HepG2 (cell line): ENCODE results near the gene ZNF526. TPM values are rescaled to one million over a fixed set of nuclear protein-coding genes. Genes with fewer than 3 reads are reported as not detected.

Experiments used
- ARNT2 ChIP-seq: sonication (generic); formaldehyde crosslinking; IDR thresholded peaks from 2 replicates; pipeline ENCODE4 v1.8.0; 2022; ENCODE audit warnings: mild to moderate bottlenecking, low read depth, missing genetic modification reagents, moderate library complexity
- HMG20A ChIP-seq: IDR thresholded peaks from 2 replicates; pipeline ENCODE4 v1.6.1; 2016; ENCODE audit warnings: borderline replicate concordance
- JUND ChIP-seq: sonication (generic); formaldehyde crosslinking; IDR thresholded peaks from 2 replicates; pipeline ENCODE4 v1.8.0; 2022; ENCODE audit warnings: mild to moderate bottlenecking, missing genetic modification reagents
- KLF12 ChIP-seq: sonication (generic); formaldehyde crosslinking; IDR thresholded peaks from 2 replicates; pipeline ENCODE4 v1.4.0; 2020; ENCODE audit warnings: missing genetic modification reagents, borderline replicate concordance
- MBNL3 ChIP-seq: fragments of 250-450 bp; sonication (Bioruptor Pico); conservative IDR thresholded peaks from 2 replicates; pipeline ENCODE4 v1.8.0; 2022; ENCODE audit warnings: mild to moderate bottlenecking, inconsistent platforms
- PBX3 ChIP-seq: sonication (generic); formaldehyde crosslinking; IDR thresholded peaks from 2 replicates; pipeline ENCODE4 v1.8.1; 2023; ENCODE audit warnings: missing genetic modification reagents, inconsistent platforms, borderline replicate concordance
- RBM22 ChIP-seq: fragments of 200-400 bp; formaldehyde crosslinking; optimal IDR thresholded peaks from 2 replicates; pipeline ENCODE3; 2017; ENCODE audit warnings: mild to moderate bottlenecking, low read length, moderate library complexity
- SIN3B ChIP-seq: fragments of 150-350 bp; IDR thresholded peaks from 2 replicates; pipeline ENCODE4 v1.6.1; 2014; ENCODE audit warnings: low read length
- THAP8 ChIP-seq: sonication (generic); formaldehyde crosslinking; IDR thresholded peaks from 2 replicates; pipeline ENCODE4 v1.5.1; 2020; ENCODE audit warnings: missing genetic modification reagents, mild to moderate bottlenecking, borderline replicate concordance
- ZNF274 ChIP-seq: sonication (generic); formaldehyde crosslinking; IDR thresholded peaks from 2 replicates; pipeline ENCODE4 v1.5.1; 2020; ENCODE audit warnings: mild to moderate bottlenecking, missing genetic modification reagents
- ZNF354B ChIP-seq: sonication (generic); formaldehyde crosslinking; IDR thresholded peaks from 2 replicates; pipeline ENCODE4 v1.8.0; 2022; ENCODE audit warnings: mild to moderate bottlenecking, missing genetic modification reagents
- ZNF512B ChIP-seq: sonication (generic); formaldehyde crosslinking; IDR thresholded peaks from 2 replicates; pipeline ENCODE4 v1.5.1; 2020; ENCODE audit warnings: missing genetic modification reagents, mild to moderate bottlenecking, borderline replicate concordance
- ZNF574 ChIP-seq: sonication (generic); formaldehyde crosslinking; IDR thresholded peaks from 2 replicates; pipeline ENCODE4 v1.4.0; 2020; ENCODE audit warnings: missing genetic modification reagents
- ZNF598 ChIP-seq: sonication (generic); formaldehyde crosslinking; IDR thresholded peaks from 2 replicates; pipeline ENCODE4 v1.5.1; 2020; ENCODE audit warnings: mild to moderate bottlenecking, missing genetic modification reagents, borderline replicate concordance
- ZNF710 ChIP-seq: sonication (generic); formaldehyde crosslinking; IDR thresholded peaks from 2 replicates; pipeline ENCODE4 v1.5.0; 2020; ENCODE audit warnings: mild to moderate bottlenecking, missing genetic modification reagents, borderline replicate concordance
- polyA plus RNA-seq, 8 experiments: library from polyadenylated mRNA; depleted of rRNA in 3 of 8; stranded (reverse) in 7 of 8; unstranded in 1 of 8; fragments of >200 nt; fragmentation: Illumina TruSeq in 4 of 8; extraction: Trizol in 4 of 8; gene quantifications; 2 replicates each; pipeline versions ENCODE4 v1.2.1 to v1.2.3, GENCODE V29; 2011 to 2016; ENCODE audit warnings: low read depth in 4 of 8, missing spikeins in 1 of 8, mixed read lengths in 1 of 8; ENCODE audit not compliant: insufficient read depth in 1 of 8
- total RNA-seq, 5 experiments: library from RNA; depleted of rRNA; stranded (reverse); fragments of >200 nt; fragmentation: Illumina TruSeq; extraction: Trizol; gene quantifications; 2 replicates each; pipeline ENCODE4 v1.2.3, GENCODE V29; 2016; ENCODE audit warnings: low read depth in 1 of 5
- TF ChIP-seq, protein P1 (sequence below): sonication (generic); formaldehyde crosslinking; IDR thresholded peaks from 2 replicates; pipeline ENCODE4 v1.4.0; 2020; ENCODE audit warnings: missing genetic modification reagents

ZNF526 gene
- total and polyA plus RNA-seq, 2 of the 13 experiments (the other 11 are each of a cell fraction or from before 2014, with no cell fraction given) = 3.3 to 8.4 TPM

DNA sequence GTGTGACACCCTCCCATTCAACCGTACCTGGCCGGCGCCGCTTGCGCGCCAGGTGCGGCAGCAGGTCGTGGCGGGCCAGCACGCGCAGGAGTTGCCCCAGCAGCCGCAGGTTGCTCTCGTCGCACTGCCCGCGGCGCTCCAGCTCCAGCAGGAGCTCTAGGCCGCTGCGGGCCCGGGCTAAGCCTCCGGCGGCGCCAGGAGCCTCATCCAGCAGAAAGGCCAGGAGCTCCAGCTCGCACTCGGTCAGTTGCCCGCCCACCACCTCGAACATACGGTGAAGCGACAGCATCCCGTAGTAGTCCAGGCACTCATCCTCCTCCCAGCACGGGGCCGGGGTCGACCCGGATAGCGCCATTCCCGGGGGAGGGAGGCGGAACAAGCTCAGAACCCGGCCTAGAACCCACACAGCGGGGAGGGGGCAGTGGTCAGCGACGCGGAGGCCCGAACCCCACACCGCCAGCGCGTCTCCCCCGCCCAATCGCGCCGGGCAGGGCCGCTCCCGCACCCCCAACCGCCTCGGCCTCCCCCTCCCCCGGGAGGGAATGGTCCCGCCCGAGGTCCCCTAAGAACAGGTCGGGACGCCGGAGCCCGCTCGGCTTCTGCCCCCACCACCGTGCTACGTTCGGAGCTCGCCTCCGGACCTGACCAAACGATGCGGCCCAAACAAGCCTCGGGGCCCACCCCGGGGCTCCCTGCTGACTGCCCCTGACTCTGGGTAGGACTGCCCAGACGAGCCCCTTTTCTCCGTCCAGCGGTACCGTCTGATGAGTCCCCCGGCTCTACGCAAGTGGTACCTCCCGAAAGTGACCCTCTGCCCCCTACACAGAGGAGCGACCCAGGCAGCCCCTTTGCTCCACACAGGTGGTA is 3.2 kb upstream of the ZNF526 start (continued):
- TF ChIP-seq, protein P1, sequence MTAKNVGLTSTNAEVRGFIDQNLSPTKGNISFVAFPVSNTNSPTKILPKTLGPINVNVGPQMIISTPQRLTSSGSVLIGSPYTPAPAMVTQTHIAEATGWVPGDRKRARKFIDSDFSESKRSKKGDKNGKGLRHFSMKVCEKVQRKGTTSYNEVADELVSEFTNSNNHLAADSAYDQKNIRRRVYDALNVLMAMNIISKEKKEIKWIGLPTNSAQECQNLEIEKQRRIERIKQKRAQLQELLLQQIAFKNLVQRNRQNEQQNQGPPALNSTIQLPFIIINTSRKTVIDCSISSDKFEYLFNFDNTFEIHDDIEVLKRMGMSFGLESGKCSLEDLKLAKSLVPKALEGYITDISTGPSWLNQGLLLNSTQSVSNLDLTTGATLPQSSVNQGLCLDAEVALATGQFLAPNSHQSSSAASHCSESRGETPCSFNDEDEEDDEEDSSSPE (CRISPR knock-in tag) = 0 out of 2 replicates have a peak, but pooled peaks have one; percentile 21
- no peak for TF ChIP-seq JUND (CRISPR knock-in tag)
- no peak for TF ChIP-seq ZNF512B (CRISPR knock-in tag)
- peak; percentile 22; the same call in 1 of the 2 replicates for TF ChIP-seq ZNF710 (CRISPR knock-in tag)
- TF ChIP-seq KLF12 = no peak
- no peak; the same call in 1 of the 2 replicates for TF ChIP-seq ARNT2 (CRISPR knock-in tag)
- 0 out of 2 replicates have a peak, but pooled peaks have one; percentile 33 for TF ChIP-seq ZNF574 (CRISPR knock-in tag)
- TF ChIP-seq THAP8 = no peak
- no peak for TF ChIP-seq HMG20A (CRISPR knock-in tag)
- TF ChIP-seq SIN3B = no peak
- no peak for TF ChIP-seq MBNL3 (CRISPR knock-in tag)
- TF ChIP-seq PBX3 (CRISPR knock-in tag) = no peak
- no peak for TF ChIP-seq RBM22
- TF ChIP-seq ZNF598 (CRISPR knock-in tag) = no peak
- TF ChIP-seq ZNF274 (CRISPR knock-in tag) = no peak
- TF ChIP-seq ZNF354B (CRISPR knock-in tag) = no peak
